Measurements from ENCODE around the gene ANKRD34C.
"Not testable (repeated sequence)": the region's sequence is repeated elsewhere in the genome, so short reads cannot be mapped to it uniquely, and the experiment has no call there.

ANKRD34C gene

DNA sequence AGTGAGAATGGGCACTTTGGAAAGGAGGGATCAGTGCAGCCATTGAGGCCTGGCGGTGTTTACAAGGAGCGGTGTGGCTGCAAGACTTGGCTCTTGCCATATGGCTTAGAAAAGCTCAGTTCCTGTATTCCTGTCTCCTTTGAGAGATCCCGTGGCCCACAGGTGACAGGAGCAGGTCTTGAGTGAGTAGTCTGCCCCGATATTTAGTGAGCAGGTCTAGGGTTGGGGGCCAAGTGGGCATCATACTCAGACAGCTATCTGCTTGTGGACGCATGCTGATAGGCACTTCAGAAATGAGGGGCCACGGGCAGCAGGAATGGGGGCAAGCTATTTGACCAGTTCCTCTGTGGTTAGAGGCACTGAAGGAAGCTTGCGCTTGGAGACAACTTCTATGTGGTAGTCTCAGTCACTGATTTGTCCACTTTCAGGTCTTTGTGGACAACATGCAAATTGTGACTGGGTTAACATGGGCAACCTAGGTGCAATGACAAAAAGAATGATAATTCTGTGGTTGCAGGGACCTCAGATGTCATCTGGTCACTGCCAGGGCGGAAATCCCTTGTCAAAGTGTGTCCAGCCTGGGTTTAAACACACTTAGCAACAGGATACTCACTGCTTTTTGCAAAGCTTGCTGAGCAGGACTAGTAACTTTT is 29.5 kb downstream of the ANKRD34C start:
- DNase-seq = no peak

- no peak for DNase-seq
These were observed 31.7 kb downstream of the ANKRD34C start for GRCh38 chr15:79314186-79314585.

- DNase-seq = no peak
These were observed 32.3 kb downstream of the ANKRD34C start for GRCh38 chr15:79314811-79315210.

DNA sequence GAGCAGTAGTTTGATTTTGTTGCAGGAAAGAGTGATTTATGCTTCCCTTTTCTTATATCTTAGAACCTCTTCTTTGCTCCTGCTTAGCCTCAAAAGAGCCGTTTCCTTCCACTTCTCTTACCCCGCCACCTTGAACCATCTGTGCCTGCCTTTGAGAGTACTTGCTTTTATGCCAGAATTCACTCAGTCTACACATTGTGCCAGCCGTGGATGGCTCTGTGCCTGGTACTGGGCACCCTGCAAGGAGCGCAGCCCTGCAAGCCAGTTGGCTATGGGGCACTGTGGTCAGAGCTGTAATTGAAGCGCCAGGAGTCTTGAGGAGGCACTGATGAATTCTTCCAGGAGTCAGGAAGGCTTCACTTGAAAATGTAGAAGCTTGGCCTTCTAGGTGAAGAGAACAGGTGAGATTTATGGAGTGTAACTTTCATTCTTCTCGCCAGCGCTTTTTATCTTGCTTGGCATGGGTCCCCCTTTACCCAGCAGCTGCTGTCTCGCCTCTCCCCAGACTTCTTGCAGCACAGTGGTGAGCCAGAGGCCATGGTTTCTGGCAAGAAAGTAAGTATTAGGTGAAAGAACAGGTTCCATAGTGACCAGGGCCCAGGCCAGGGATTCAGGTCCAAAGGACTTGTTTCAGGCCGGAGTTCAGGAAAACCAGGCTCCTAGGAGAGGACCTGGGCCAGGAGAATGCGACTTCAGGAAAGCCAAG is 33.3 kb downstream of the ANKRD34C start:
- no peak for DNase-seq

DNA sequence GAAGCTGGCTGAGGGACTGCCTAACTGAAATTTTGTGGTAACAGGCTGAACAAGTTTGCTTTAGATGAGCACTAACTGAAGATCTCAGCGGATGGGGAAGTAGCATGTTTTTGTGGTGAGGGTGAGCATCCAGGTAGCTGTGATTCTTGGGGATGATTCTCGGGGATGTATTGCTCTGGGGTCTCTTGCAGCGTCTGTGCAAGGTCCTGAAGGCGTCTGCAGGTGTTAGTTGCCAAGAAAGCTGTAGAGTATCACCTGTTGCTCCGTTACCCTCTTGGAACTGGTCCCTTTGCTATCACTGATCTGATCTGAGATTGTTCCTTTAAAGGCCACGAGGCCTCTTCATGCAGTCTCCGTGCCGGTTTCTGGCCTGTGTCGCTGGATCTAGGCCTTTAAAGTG is 34.3 kb downstream of the ANKRD34C start:
- DNase-seq = no peak

- not testable (repeated sequence) for DNase-seq
These were observed 37.5 kb downstream of the ANKRD34C start for GRCh38 chr15:79319973-79320372.

DNA sequence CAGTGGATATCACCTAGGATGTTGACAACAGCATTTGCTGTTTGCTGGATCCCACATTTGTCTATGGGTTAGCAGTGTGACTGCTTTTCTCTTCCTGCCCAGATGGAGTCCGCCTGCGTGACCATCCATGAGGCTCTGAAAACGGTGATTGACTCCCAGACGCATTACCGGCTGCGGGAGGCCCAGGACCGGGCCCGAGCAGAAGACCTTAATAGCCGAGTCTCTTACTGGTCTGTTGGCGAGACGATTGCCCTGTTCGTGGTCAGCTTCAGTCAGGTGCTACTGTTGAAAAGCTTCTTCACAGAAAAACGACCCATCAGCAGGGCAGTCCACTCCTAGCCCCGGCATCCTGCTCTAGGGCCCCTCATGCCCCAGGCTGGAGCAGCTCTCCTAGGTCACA is 39.4 kb downstream of the ANKRD34C start:
- no peak for DNase-seq

DNA sequence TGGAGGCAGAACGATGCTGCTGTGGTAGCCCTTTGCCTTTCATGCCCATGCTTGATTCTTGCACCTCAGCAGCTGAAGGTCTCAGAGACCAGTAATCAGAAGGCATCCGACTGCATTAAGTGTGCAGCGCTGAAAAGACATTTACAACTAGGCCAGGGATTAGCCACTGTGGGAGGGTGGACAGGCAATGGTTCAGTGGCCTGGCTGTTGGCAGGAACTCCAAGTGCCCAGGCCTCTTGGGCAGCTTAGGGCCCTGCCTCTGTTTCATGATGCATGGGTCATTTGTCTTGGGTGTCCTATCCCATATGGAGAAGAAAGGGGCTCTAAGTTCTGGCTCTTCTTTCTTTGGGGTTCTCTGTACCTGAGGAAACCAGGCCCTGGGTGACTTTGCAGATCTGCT is 39.8 kb downstream of the ANKRD34C start:
- no peak for DNase-seq

GRCh38 chr15:79322945-79323344 is 40.4 kb downstream of the ANKRD34C start:
- DNase-seq = no peak

- DNase-seq = no peak
These were observed 46.7 kb downstream of the ANKRD34C start for GRCh38 chr15:79329171-79329611.
